ENCODE data around the gene STRIP1.
A peak's percentile ranks its signal among the peaks of the same experiment; 100 is the strongest.

STRIP1 gene

GRCh38 chr1:110034451-110035235 lies at the start of gene STRIP1:
Gene STRIP1 (plus strand): TSS chr1:110034624. CDS start chr1:110034638, 14 bp downstream.
- peak; percentile 84 to 93 for DNase-seq

- DNase-seq: no peak
These were observed 49.0 kb upstream of the STRIP1 start for GRCh38 chr1:109985247-109986053.

- no peak for DNase-seq
These were observed 48.4 kb upstream of the STRIP1 start for GRCh38 chr1:109986054-109986444.

- DNase-seq: no peak
These were observed 46.0 kb upstream of the STRIP1 start for GRCh38 chr1:109988349-109988914.

GRCh38 chr1:109989506-109990301 lies 44.7 kb upstream of the STRIP1 start:
- DNase-seq: no peak

- DNase-seq: no peak
These were observed 44.1 kb upstream of the STRIP1 start for GRCh38 chr1:109990302-109990653.

GRCh38 chr1:109991400-109991925 lies 43.0 kb upstream of the STRIP1 start:
- DNase-seq: no peak

GRCh38 chr1:109993885-109994284 lies 40.5 kb upstream of the STRIP1 start:
- DNase-seq: no peak

GRCh38 chr1:109994654-109995053 lies 39.8 kb upstream of the STRIP1 start:
- no peak for DNase-seq

GRCh38 chr1:109995536-109995935 lies 38.9 kb upstream of the STRIP1 start:
- DNase-seq: no peak

- DNase-seq: no peak
These were observed 37.9 kb upstream of the STRIP1 start for GRCh38 chr1:109996476-109996875.

- no peak for DNase-seq
These were observed 37.1 kb upstream of the STRIP1 start for GRCh38 chr1:109997204-109997866.

- no peak for DNase-seq
These were observed 36.6 kb upstream of the STRIP1 start for GRCh38 chr1:109997867-109998229.

GRCh38 chr1:110002695-110003094 lies 31.7 kb upstream of the STRIP1 start:
- no peak for DNase-seq

- peak; percentile 27 to 42 for DNase-seq
These were observed 30.5 kb upstream of the STRIP1 start for GRCh38 chr1:110003747-110004428.

GRCh38 chr1:110004583-110004982 lies 29.8 kb upstream of the STRIP1 start:
- DNase-seq: no peak

GRCh38 chr1:110005971-110006370 lies 28.5 kb upstream of the STRIP1 start:
- DNase-seq: no peak

- no peak for DNase-seq
These were observed 27.9 kb upstream of the STRIP1 start for GRCh38 chr1:110006516-110006915.

GRCh38 chr1:110007046-110007830 lies 27.2 kb upstream of the STRIP1 start:
- DNase-seq: no peak

- DNase-seq: no peak
These were observed 25.4 kb upstream of the STRIP1 start for GRCh38 chr1:110008971-110009565.

Data from stimulated activated CD4-positive, alpha-beta T cell treated with anti-CD3 and anti-CD28 coated beads, Interleukin-4, amount 100 ng/mL, for 4 hours (primary cell).